NCI-H1417 (cell line): ENCODE data around the gene PCSK4.
"Not testable (repeated sequence)": the region's sequence is repeated elsewhere in the genome, so short reads cannot be mapped to it uniquely, and the experiment has no call there.

Experiments used
- DNase-seq, 3 experiments: peaks; one replicate each; lab custom pipeline; 2025; lab: John Stamatoyannopoulos, UW

The PCSK4 gene

GRCh38 chr19:1505012-1505411 is 14.9 kb upstream of the PCSK4 start:
- no peak for DNase-seq

DNA sequence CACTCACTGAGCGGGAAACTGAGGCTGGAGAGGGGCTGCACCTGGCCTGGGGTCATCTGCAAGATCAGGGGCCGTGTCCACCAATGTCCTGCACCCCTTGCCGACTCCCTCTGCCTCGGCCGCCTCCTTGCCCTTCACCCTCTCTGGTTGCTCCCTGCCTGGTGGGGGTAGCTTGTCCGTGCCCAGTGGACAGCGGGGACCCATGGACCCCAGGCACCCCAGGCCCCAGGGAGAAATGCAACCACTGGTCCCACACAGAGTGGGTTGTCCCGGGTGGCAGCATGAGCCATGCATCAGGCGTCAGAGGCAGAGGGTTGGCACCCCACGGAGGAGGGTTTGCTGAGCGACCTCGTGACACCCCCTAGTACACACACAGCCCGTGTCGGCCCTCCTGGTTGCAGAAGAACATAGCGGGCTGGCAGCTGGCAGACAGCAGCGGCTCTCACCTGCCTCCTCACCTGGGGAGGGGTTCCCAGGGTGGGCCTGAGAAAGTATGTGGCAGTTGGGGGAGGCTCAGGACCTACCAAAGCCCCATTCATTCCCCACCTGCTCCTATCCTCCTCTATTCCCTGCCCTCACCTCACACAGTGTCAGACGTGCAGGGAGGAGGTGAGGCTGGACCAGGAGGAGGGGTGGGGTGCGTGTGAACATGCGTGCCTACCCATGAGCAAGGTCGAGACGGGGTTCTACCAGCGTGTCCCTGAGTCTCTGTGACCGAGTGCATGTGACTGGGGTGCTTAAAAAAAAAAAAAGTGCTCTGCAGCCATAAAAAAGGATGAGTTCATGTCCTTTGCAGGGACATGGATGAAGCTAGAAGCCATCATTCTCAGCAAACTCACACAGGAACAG is 14.0 kb upstream of the PCSK4 start:
- no peak for DNase-seq

DNA sequence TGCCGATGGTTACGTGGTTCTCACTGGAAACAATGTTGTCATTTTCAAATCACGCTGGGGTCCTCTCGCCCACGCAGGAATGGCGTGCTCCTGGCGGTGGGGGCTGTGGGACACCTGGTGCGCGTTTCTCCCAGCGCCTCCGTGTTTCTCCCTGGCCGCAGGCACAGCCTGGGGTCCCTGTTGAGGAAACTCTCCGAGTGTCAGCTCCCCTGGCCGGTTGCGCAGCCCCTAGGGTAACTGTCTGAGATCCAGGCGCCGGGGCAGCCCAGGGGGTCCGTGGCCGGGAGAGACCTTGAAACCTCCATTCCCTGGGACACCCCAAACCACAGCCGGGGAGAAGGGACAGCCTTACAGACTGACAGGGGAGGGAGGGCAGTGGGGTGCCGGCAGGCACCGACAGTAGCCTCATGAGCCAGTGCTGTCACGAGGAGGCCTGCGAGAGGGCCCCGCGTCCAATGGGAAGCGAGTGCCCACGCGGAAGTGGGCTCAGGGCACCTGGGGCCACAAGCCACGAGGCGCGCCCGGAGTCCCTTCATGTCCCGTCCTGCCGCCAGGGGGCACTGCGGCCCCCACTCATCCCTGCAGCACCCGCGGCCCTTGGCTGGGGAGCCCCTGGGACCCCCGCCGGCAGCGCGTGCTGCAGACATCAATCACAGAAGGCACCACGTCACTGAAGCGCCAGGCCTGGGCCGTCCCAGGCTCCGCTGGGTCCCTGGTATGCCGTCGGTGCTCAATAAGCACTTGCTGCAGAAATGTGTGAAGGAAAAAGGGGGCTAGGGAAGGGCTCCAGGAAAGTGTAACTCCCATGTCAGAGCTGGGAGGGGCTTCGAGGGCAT is 13.2 kb upstream of the PCSK4 start:
- peak in 2 of 3 experiments; percentile 33 to 59 for DNase-seq

- DNase-seq: no peak
Observed at GRCh38 chr19:1502433-1503088, 12.4 kb upstream of the PCSK4 start.

DNA sequence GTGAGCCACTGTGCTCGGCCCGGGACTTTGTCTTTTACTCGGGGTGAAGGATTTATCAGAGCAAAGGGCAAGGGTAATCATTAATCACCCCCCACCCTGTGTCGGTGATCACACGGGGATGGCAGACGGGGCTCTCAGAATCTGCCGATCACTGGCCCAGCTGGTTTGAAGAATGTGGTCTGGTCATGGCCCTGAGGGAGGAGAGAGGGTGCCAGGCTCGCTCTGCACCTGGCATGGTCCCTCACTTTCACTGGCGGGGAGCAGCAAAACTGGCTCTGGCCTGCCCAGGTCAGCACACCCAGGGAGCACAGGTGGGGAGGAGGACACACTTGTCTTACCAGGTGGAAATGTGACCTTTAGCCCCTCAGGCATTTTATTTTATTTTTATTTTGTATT is 11.0 kb upstream of the PCSK4 start:
- DNase-seq: no peak

- not testable (repeated sequence) for DNase-seq
Observed at GRCh38 chr19:1499231-1499630, 9.1 kb upstream of the PCSK4 start.

GRCh38 chr19:1497578-1498235 is 7.6 kb upstream of the PCSK4 start:
- no peak for DNase-seq

- DNase-seq: no peak
Observed at GRCh38 chr19:1496714-1497577, 6.8 kb upstream of the PCSK4 start.

GRCh38 chr19:1495799-1496713 is 5.9 kb upstream of the PCSK4 start:
- peak in 2 of 3 experiments; percentile 21 to 33 for DNase-seq

- no peak for DNase-seq
Observed at GRCh38 chr19:1495051-1495798, 5.1 kb upstream of the PCSK4 start.

GRCh38 chr19:1494115-1494815 is 4.1 kb upstream of the PCSK4 start:
- no peak for DNase-seq

- no peak for DNase-seq
Observed at GRCh38 chr19:1492474-1493006, 2.4 kb upstream of the PCSK4 start.

- DNase-seq: no peak
Observed at GRCh38 chr19:1491849-1492170, 1.7 kb upstream of the PCSK4 start.

DNA sequence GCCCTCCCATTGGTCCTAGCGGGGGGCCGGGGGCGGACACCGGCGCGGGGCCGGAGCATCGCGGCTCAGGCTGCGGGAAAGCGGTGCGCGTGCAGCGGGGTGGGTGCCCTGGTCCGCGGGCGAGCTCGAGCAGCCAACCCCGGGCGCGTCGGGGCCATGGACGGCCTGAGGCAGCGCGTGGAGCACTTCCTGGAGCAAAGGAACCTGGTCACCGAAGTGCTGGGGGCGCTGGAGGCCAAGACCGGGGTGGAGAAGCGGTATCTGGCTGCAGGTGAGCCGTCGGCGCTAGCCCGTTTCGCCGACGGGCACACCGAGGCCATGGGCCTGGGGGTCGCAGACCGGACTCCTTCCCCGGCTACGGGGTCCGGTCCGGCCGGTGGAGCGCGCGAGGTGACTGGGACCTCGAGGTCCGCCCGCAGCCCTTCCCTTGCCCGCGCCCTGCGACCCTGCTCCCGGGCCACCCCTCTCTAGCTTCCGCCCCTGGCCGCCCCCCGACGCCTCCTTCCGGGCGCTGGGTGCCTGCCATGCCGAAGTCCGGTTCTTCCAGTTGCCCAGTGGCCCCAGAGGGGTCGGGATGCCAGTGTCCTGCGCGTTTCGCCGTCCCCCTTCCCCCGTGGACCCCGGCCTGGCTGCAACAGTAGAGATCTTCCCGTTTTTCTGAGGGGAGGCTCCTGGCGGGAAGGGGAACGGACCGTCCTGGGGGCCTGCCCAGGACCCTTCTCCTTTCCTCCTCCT is 1.1 kb upstream of the PCSK4 start, which contains the start of gene REEP6:
TSS of gene REEP6 (plus strand) at position 68 of the 735 bp plus-strand sequence. CDS start at position 157, 89 bp downstream.
- no peak for DNase-seq

- peak in 1 of 3 experiments; percentile 49 for DNase-seq
Observed at GRCh38 chr19:1489463-1490310, 463 bp downstream of the PCSK4 start.

DNA sequence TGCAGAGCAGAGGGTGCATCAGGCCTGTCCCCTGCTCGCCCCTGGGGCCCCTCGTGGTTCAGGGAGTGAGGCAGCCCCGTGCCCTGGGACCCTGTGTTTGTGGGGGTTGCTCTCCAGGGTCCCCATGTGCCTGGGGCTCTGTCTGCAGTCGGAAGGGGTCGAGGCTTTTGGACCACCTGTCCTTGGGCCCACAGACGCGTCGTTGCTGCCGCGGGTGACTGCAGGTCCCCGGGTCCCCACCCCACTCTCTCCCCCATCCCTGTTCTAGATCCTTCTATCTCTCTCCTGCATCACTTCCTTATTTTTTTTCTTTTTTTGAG is 1.9 kb downstream of the PCSK4 start:
- no peak for DNase-seq
